Measurements from ENCODE around the gene SRSF12. TPM values are rescaled to one million over a fixed set of nuclear protein-coding genes. Genes with fewer than 3 reads are reported as not detected.

SRSF12 gene
- total RNA-seq, 1 experiment from 2014 or later = not detected

GRCh38 chr6:89084954-89085353, 32.9 kb downstream of the SRSF12 start:
- H3K4me2 ChIP-seq (ENCODE audit: low read depth, low read length, poor library complexity, severe bottlenecking) = no peak overlapping the region
- peaks cover 27% of the 10 kb centered on the region for H3K79me2 ChIP-seq (ENCODE audit: low read length)
- peaks cover 43% of the 10 kb centered on the region for H4K20me1 ChIP-seq (ENCODE audit: insufficient read depth, low read depth, low read length)

GRCh38 chr6:89084542-89084941, 33.3 kb downstream of the SRSF12 start:
- no peak for DNase-seq
- Histone ChIP-seq H3K36me3 (ENCODE audit: insufficient read depth, low read length) (peaks cover 29% of the 10 kb centered on the region), H4K20me1 (ENCODE audit: insufficient read depth, low read depth, low read length) (peaks cover 40% of the 10 kb centered on the region), H3K27ac (ENCODE audit: low read length) (no peak overlapping the region), H3K4me2 (ENCODE audit: low read depth, low read length, poor library complexity, severe bottlenecking) (no peak overlapping the region), H3K9me3 (ENCODE audit: low read length) (no peaks in the 10 kb centered on the region), H3K4me1 (ENCODE audit: low read length) (peaks cover 13% of the 10 kb centered on the region), H3K9me2 (replicated peaks; ENCODE audit: insufficient read depth, low read length) (no peaks in the 10 kb centered on the region), H3K9ac (ENCODE audit: low read length) (no peak overlapping the region), H3K4me3 (ENCODE audit: low read length) (no peak overlapping the region), H2AFZ (ENCODE audit: low read length) (no peak overlapping the region), H3K79me2 (ENCODE audit: low read length) (peaks cover 27% of the 10 kb centered on the region), H3K27me3 (ENCODE audit: low read length) (no peaks in the 10 kb centered on the region)

More at GRCh38 chr6:89084954-89085353, 32.9 kb downstream of the SRSF12 start:
- H3K4me1 ChIP-seq (ENCODE audit: low read length) = peaks cover 12% of the 10 kb centered on the region
- H3K36me3 ChIP-seq (ENCODE audit: insufficient read depth, low read length) = peaks cover 29% of the 10 kb centered on the region
- no peaks in the 10 kb centered on the region for H3K27me3 ChIP-seq (ENCODE audit: low read length)
- H3K4me3 ChIP-seq (ENCODE audit: low read length) = no peak overlapping the region
- no peak overlapping the region for H2AFZ ChIP-seq (ENCODE audit: low read length)
- no peak for DNase-seq
- H3K27ac ChIP-seq (ENCODE audit: low read length) = no peak overlapping the region
- no peak overlapping the region for H3K9ac ChIP-seq (ENCODE audit: low read length)
- no peaks in the 10 kb centered on the region for H3K9me2 ChIP-seq (replicated peaks; ENCODE audit: insufficient read depth, low read length)
- H3K9me3 ChIP-seq (ENCODE audit: low read length) = no peaks in the 10 kb centered on the region

- Histone ChIP-seq H3K4me3 (ENCODE audit: low read length) (peak overlapping the region; percentile 84), H3K36me3 (ENCODE audit: insufficient read depth, low read length) (peaks cover 29% of the 10 kb centered on the region), H3K4me2 (ENCODE audit: low read depth, low read length, poor library complexity, severe bottlenecking) (peak overlapping the region; percentile 80), H4K20me1 (ENCODE audit: insufficient read depth, low read depth, low read length) (peaks cover 36% of the 10 kb centered on the region), H3K9me2 (replicated peaks; ENCODE audit: insufficient read depth, low read length) (no peaks in the 10 kb centered on the region), H3K4me1 (ENCODE audit: low read length) (peaks cover 17% of the 10 kb centered on the region), H3K9ac (ENCODE audit: low read length) (peak overlapping the region; percentile 89), H3K27me3 (ENCODE audit: low read length) (no peaks in the 10 kb centered on the region), H2AFZ (ENCODE audit: low read length) (no peak overlapping the region), H3K27ac (ENCODE audit: low read length) (peak overlapping the region; percentile 62), H3K79me2 (ENCODE audit: low read length) (peaks cover 27% of the 10 kb centered on the region), H3K9me3 (ENCODE audit: low read length) (no peaks in the 10 kb centered on the region)
- no peak for DNase-seq
Observed at GRCh38 chr6:89082486-89082891, 35.4 kb downstream of the SRSF12 start.

GRCh38 chr6:89081423-89082322, 36.2 kb downstream of the SRSF12 start:
- peaks cover 29% of the 10 kb centered on the region for H3K36me3 ChIP-seq (ENCODE audit: insufficient read depth, low read length)
- H3K4me1 ChIP-seq (ENCODE audit: low read length) = peaks cover 17% of the 10 kb centered on the region
- no peaks in the 10 kb centered on the region for H3K27me3 ChIP-seq (ENCODE audit: low read length)
- H2AFZ ChIP-seq (ENCODE audit: low read length) = peak overlapping the region; percentile 57
- peak; percentile 99 for DNase-seq
- H3K9ac ChIP-seq (ENCODE audit: low read length) = peak overlapping the region; percentile 98
- peak overlapping the region; percentile 99 for H3K4me3 ChIP-seq (ENCODE audit: low read length)
- no peaks in the 10 kb centered on the region for H3K9me3 ChIP-seq (ENCODE audit: low read length)
- H3K27ac ChIP-seq (ENCODE audit: low read length) = peak overlapping the region; percentile 88
- H3K9me2 ChIP-seq (replicated peaks; ENCODE audit: insufficient read depth, low read length) = no peaks in the 10 kb centered on the region
- H3K79me2 ChIP-seq (ENCODE audit: low read length) = peaks cover 27% of the 10 kb centered on the region
- H4K20me1 ChIP-seq (ENCODE audit: insufficient read depth, low read depth, low read length) = peaks cover 34% of the 10 kb centered on the region
- peak overlapping the region; percentile 86 for H3K4me2 ChIP-seq (ENCODE audit: low read depth, low read length, poor library complexity, severe bottlenecking)

GRCh38 chr6:89081129-89081422, 36.8 kb downstream of the SRSF12 start:
- H3K9me2 ChIP-seq (replicated peaks; ENCODE audit: insufficient read depth, low read length) = no peaks in the 10 kb centered on the region
- H3K9ac ChIP-seq (ENCODE audit: low read length) = peak overlapping the region; percentile 98
- no peaks in the 10 kb centered on the region for H3K27me3 ChIP-seq (ENCODE audit: low read length)
- H3K36me3 ChIP-seq (ENCODE audit: insufficient read depth, low read length) = peaks cover 29% of the 10 kb centered on the region
- H4K20me1 ChIP-seq (ENCODE audit: insufficient read depth, low read depth, low read length) = peaks cover 31% of the 10 kb centered on the region
- no peak for DNase-seq
- peak overlapping the region; percentile 86 for H3K4me2 ChIP-seq (ENCODE audit: low read depth, low read length, poor library complexity, severe bottlenecking)
- H3K9me3 ChIP-seq (ENCODE audit: low read length) = no peaks in the 10 kb centered on the region
- peaks cover 27% of the 10 kb centered on the region for H3K79me2 ChIP-seq (ENCODE audit: low read length)
- 0 out of 2 replicates have a peak overlapping the region, but pooled peaks have one; percentile 7 for H2AFZ ChIP-seq (ENCODE audit: low read length)
- H3K27ac ChIP-seq (ENCODE audit: low read length) = peak overlapping the region; percentile 88
- peak overlapping the region; percentile 99 for H3K4me3 ChIP-seq (ENCODE audit: low read length)
- peaks cover 17% of the 10 kb centered on the region for H3K4me1 ChIP-seq (ENCODE audit: low read length)

- peak within 1 kb of the TSS; percentile 86 for H3K4me2 ChIP-seq (ENCODE audit: low read depth, low read length, poor library complexity, severe bottlenecking)
- H2AFZ ChIP-seq (ENCODE audit: low read length) = peak within 1 kb of the TSS; percentile 69; the same call in 1 of the 2 replicates
- H3K79me2 ChIP-seq (ENCODE audit: low read length) = peaks cover 27% of the 10 kb centered on the region
- peaks cover 17% of the 10 kb centered on the region for H3K4me1 ChIP-seq (ENCODE audit: low read length)
- H3K9ac ChIP-seq (ENCODE audit: low read length) = peak within 1 kb of the TSS; percentile 98
- no peaks in the 10 kb centered on the region for H3K9me3 ChIP-seq (ENCODE audit: low read length)
- DNase-seq = peak; percentile 99
- peaks cover 28% of the 10 kb centered on the region for H4K20me1 ChIP-seq (ENCODE audit: insufficient read depth, low read depth, low read length)
- peak within 1 kb of the TSS; percentile 99 for H3K4me3 ChIP-seq (ENCODE audit: low read length)
- H3K36me3 ChIP-seq (ENCODE audit: insufficient read depth, low read length) = peaks cover 29% of the 10 kb centered on the region
- no peaks in the 10 kb centered on the region for H3K9me2 ChIP-seq (replicated peaks; ENCODE audit: insufficient read depth, low read length)
- H3K27ac ChIP-seq (ENCODE audit: low read length) = peak within 1 kb of the TSS; percentile 88
- H3K27me3 ChIP-seq (ENCODE audit: low read length) = no peaks in the 10 kb centered on the region
Observed at GRCh38 chr6:89080281-89081128, 37.4 kb downstream of the SRSF12 start, which contains the start of gene PNRC1. TSS of gene PNRC1 (plus strand) at chr6:89080751. CDS start at chr6:89080895, 144 bp downstream.

- peak; percentile 63 for DNase-seq
- H3K4me3 ChIP-seq (ENCODE audit: low read length) = peak overlapping the region; percentile 99
Observed at GRCh38 chr6:89079511-89080234, 38.2 kb downstream of the SRSF12 start.

More at GRCh38 chr6:89079511-89080234, 38.2 kb downstream of the SRSF12 start:
- H3K4me1 ChIP-seq (ENCODE audit: low read length) = peaks cover 17% of the 10 kb centered on the region
- H3K79me2 ChIP-seq (ENCODE audit: low read length) = peaks cover 27% of the 10 kb centered on the region
- H3K27ac ChIP-seq (ENCODE audit: low read length) = no peak overlapping the region
- peak overlapping the region; percentile 66 for H3K9ac ChIP-seq (ENCODE audit: low read length)
- peak overlapping the region; percentile 69; the same call in 1 of the 2 replicates for H2AFZ ChIP-seq (ENCODE audit: low read length)
- peaks cover 19% of the 10 kb centered on the region for H4K20me1 ChIP-seq (ENCODE audit: insufficient read depth, low read depth, low read length)
- no peaks in the 10 kb centered on the region for H3K9me2 ChIP-seq (replicated peaks; ENCODE audit: insufficient read depth, low read length)
- H3K4me2 ChIP-seq (ENCODE audit: low read depth, low read length, poor library complexity, severe bottlenecking) = peak overlapping the region; percentile 86
- H3K36me3 ChIP-seq (ENCODE audit: insufficient read depth, low read length) = peaks cover 21% of the 10 kb centered on the region
- no peaks in the 10 kb centered on the region for H3K9me3 ChIP-seq (ENCODE audit: low read length)
- no peaks in the 10 kb centered on the region for H3K27me3 ChIP-seq (ENCODE audit: low read length)

Measured in Karpas-422 (cell line).